ENCODE measurements around the gene LTBP1. TPM values are rescaled to one million over a fixed set of nuclear protein-coding genes. Genes with fewer than 3 reads are reported as not detected.
"Not testable (repeated sequence)": the region's sequence is repeated elsewhere in the genome, so short reads cannot be mapped to it uniquely, and the experiment has no call there.

LTBP1 gene
- total RNA-seq, 2 experiments from 2014 or later = 0.10 to 0.27 TPM

- H3K4me3 Mint-ChIP-seq = no peak overlapping the region
- intact Hi-C loops (cut with micrococcal nuclease) = no loop called here
Measured at GRCh38 chr2:33441235-33441810, 494.6 kb downstream of the LTBP1 start.

GRCh38 chr2:33442052-33442451, 495.3 kb downstream of the LTBP1 start:
- DNase-seq; H3K4me3 Mint-ChIP-seq; POLR2A ChIA-PET; H3K4me1 Mint-ChIP-seq (ENCODE audit: low read depth); H3K9me3 Mint-ChIP-seq; H3K36me3 Mint-ChIP-seq; intact Hi-C loops (cut with micrococcal nuclease); H3K27me3 Mint-ChIP-seq; H3K27ac Mint-ChIP-seq: not testable (repeated sequence)
- CTCF ChIA-PET = interaction anchor here (3.4 kb wide), 1 partner anchor 141 kb away, joined by 14 read pairs; no protein-coding TSS in a partner anchor

More at GRCh38 chr2:33441235-33441810, 494.6 kb downstream of the LTBP1 start:
- no peaks in the 10 kb centered on the region for H3K36me3 Mint-ChIP-seq
- H3K4me1 Mint-ChIP-seq (ENCODE audit: low read depth) = no peaks in the 10 kb centered on the region
- no peak overlapping the region for H3K27ac Mint-ChIP-seq
- H3K27me3 Mint-ChIP-seq = peaks cover 5% of the 10 kb centered on the region
- no peaks in the 10 kb centered on the region for H3K9me3 Mint-ChIP-seq
- ChIA-PET POLR2A (interaction anchor here (0.6 kb wide), 1 partner anchor 51 kb away, joined by 3 read pairs; no protein-coding TSS in a partner anchor), CTCF (interaction anchor here (0.9 to 3.4 kb wide), 2 partner anchors 35 to 142 kb away, joined by 3 to 14 read pairs; no protein-coding TSS in a partner anchor)
- peak; percentile 25 for DNase-seq

- Mint-ChIP-seq H3K36me3 (no peaks in the 10 kb centered on the region), H3K27me3 (peaks cover 3% of the 10 kb centered on the region), H3K9me3 (no peaks in the 10 kb centered on the region), H3K4me1 (ENCODE audit: low read depth) (no peaks in the 10 kb centered on the region), H3K4me3 (no peak overlapping the region), H3K27ac (no peak overlapping the region)
- no peak for DNase-seq
- intact Hi-C loops (cut with micrococcal nuclease) = no loop called here
- CTCF ChIA-PET = interaction anchor here (3.4 kb wide), 1 partner anchor 140 kb away, joined by 14 read pairs; no protein-coding TSS in a partner anchor
- POLR2A ChIA-PET = no interaction called here
Measured at GRCh38 chr2:33442528-33443079, 495.9 kb downstream of the LTBP1 start.

- H3K27me3 Mint-ChIP-seq = peaks cover 3% of the 10 kb centered on the region
- ChIA-PET CTCF (interaction anchor here (0.6 to 1.6 kb wide), 2 partner anchors 18 to 140 kb away, joined by 3 to 4 read pairs; no protein-coding TSS in a partner anchor), POLR2A (no interaction called here)
- no peak overlapping the region for H3K4me3 Mint-ChIP-seq
- H3K9me3 Mint-ChIP-seq = no peaks in the 10 kb centered on the region
- intact Hi-C loops (cut with micrococcal nuclease) = no loop called here
- peaks cover 2% of the 10 kb centered on the region for H3K4me1 Mint-ChIP-seq (ENCODE audit: low read depth)
- no peak overlapping the region for H3K27ac Mint-ChIP-seq
- no peaks in the 10 kb centered on the region for H3K36me3 Mint-ChIP-seq
- DNase-seq = no peak
Measured at GRCh38 chr2:33443274-33443829, 496.6 kb downstream of the LTBP1 start.

GRCh38 chr2:33444967-33445366, 498.2 kb downstream of the LTBP1 start:
- H3K27ac Mint-ChIP-seq = no peak overlapping the region
- POLR2A ChIA-PET = no interaction called here
- no peak overlapping the region for H3K4me3 Mint-ChIP-seq
- peaks cover under 1% of the 10 kb centered on the region for H3K27me3 Mint-ChIP-seq
- intact Hi-C loops (cut with micrococcal nuclease) = no loop called here
- H3K36me3 Mint-ChIP-seq = no peaks in the 10 kb centered on the region
- H3K9me3 Mint-ChIP-seq = no peaks in the 10 kb centered on the region
- DNase-seq = no peak
- CTCF ChIA-PET = interaction anchor here (1.6 kb wide), 1 partner anchor 138 kb away, joined by 4 read pairs; no protein-coding TSS in a partner anchor
- peaks cover 2% of the 10 kb centered on the region for H3K4me1 Mint-ChIP-seq (ENCODE audit: low read depth)

GRCh38 chr2:33448220-33448899, 501.6 kb downstream of the LTBP1 start:
- Mint-ChIP-seq H3K9me3 (peaks cover 12% of the 10 kb centered on the region), H3K27ac (no peak overlapping the region), H3K36me3 (peaks cover 7% of the 10 kb centered on the region), H3K27me3 (peaks cover 1% of the 10 kb centered on the region), H3K4me1 (ENCODE audit: low read depth) (peaks cover 2% of the 10 kb centered on the region), H3K4me3 (no peak overlapping the region)
- no peak for DNase-seq
- ChIA-PET POLR2A (no interaction called here), CTCF (no interaction called here)
- intact Hi-C loops (cut with micrococcal nuclease) = no loop called here

Small RNAs within 50 kb of the gene (microRNA-seq; reads per million reads assigned to microRNA genes)
- gene MIR4430 (ENCODE audit: borderline microRNAs expressed, borderline number of aligned reads, borderline replicate concordance) = not detected
